Activated effector memory CD4-positive, alpha-beta T cell treated with anti-CD3 and anti-CD28 coated beads, Interleukin-2, amount 50 U/mL, for 16 hours (primary cell): ENCODE results near the gene COLEC12.

Experiments
- DNase-seq: peaks from one replicate; pipeline ENCODE4 v3.0.0-alpha.2; 2020

The COLEC12 gene

DNA sequence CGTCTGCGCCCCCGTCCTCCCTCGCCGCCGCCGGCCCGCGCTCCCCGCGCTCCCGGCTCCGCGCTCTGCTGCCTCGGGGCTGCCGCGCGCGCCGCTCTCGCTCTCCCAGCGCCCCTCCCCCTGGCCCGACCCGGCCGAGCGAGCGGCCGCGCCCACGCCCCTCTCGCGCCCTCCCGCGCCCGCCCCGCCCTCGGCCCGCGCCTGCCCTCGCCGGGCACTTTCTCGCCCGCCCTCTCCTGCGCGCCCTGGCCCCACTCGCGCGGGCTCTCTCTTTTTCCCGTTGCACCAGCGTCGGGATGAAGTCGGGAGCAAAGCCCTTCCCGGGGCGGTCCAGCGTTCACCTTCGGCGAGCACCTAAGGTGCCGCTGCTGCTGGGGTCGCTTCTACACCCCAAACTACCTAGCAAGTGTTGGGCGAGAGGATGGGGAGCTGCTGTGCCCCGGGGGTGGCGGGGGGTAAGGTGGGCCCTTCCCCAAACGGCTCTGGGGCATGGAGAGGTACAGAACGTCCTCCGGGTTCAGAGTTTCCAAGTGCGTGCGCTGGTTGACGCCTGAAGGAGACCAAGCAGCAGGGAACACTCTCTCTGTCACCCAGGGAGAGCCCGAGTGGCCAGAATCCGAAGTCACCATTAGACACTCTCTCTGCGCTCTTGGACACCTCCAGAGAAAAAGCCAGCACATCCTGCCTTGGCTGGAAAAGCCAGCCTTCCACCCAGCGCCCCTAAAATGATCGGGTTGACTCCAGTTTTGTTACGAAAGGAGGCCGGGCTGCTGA, at the start of gene COLEC12:
Gene COLEC12 (minus strand): TSS at position 70 of the 774 bp plus-strand sequence. CDS start 187 bp downstream, outside the sequence.
- no peak for DNase-seq

- DNase-seq, result no peak
These were observed 49.5 kb upstream of the COLEC12 start for GRCh38 chr18:549967-550366.

DNA sequence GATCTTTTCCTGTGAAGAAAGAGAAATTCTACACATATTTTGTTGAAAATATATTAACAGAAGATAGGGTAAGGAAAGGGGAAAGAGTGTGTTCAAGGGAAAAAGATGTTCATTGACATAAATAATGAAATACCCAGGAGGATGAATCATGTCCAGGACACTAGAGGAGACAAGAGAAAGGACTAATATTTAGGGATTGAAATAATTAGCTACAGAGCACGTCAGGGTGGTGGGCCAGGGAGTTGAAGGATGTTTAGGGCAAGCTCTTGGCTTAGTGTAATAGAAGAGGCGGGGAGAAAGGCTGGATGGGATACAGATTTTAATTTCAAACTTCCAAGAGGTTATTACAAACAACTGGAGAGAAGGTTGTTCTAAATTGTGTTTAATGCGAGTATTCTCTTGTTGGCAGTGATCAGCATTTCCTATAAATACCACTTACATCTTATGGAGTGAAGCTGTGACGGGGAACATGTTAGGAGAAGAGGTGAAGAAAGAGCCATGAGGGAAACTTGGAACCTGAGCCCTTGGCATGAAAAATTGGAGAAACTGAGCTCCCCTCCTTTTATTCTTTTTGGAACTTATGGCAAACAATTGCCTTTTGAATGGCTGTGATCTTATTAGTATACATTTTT, 43.1 kb upstream of the COLEC12 start:
- DNase-seq, result no peak

- no peak for DNase-seq
These were observed 33.6 kb upstream of the COLEC12 start for GRCh38 chr18:533995-534601.

DNA sequence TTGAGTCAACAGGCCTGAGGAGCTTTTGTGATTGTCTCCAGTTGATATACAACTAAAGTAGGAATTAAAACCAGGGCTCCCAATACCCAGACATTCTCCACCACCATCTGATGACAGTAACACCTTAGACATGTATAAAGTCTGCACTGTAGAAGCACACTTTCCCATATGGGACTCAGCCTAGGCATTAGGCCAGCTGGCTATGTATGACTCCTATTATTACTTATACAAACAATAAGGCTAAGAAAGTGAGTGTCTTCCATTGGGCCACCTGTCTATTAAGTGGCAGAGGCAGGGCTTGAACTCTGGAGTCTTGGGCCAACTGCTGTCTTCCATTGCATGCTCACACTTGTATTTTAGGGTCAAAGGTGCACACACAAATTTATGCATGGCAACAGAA, 32.1 kb upstream of the COLEC12 start:
- no peak for DNase-seq

- DNase-seq, result no peak
These were observed 31.5 kb upstream of the COLEC12 start for GRCh38 chr18:532018-532417.

DNA sequence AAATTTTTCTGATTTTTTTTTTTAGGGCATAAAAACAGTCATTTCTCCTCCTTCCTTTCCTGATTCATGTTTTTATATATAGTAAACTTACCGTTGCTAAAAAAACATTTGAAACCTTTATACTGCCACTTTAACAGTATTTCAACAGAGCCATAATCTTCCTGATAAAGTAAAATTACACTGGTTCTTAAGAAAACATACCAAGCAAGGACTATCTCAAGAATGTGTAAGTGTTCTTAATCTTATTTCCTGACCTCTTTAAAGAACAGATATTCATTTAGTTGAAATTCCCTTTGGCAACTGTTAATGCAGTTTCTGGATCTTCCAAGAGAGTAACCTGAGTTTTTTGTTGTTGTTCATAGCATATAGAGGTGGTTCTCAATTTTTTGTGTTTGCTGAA, 26.6 kb upstream of the COLEC12 start:
- no peak for DNase-seq

DNA sequence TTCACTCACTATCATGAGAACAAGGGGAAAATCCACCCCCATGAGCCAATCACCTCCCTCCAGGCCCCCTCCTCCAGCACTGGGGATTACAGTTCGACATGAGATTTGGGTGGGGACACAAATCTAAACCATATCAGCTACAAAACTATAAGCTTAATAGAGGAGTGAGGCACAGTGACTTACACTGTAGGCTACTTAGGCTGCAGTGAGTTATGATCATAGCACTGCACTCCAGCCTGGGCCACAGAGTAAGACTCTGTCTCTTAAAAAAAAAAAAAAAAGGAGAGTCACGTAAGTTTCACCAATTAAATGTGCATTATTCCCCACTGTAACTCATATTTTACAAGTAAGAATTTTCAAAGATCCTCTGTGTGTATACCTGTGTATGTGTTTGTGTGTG, 26.2 kb upstream of the COLEC12 start:
- no peak for DNase-seq

- no peak for DNase-seq
These were observed 24.7 kb upstream of the COLEC12 start for GRCh38 chr18:525036-525797.

GRCh38 chr18:524466-524865, 24.0 kb upstream of the COLEC12 start:
- DNase-seq, result no peak

DNA sequence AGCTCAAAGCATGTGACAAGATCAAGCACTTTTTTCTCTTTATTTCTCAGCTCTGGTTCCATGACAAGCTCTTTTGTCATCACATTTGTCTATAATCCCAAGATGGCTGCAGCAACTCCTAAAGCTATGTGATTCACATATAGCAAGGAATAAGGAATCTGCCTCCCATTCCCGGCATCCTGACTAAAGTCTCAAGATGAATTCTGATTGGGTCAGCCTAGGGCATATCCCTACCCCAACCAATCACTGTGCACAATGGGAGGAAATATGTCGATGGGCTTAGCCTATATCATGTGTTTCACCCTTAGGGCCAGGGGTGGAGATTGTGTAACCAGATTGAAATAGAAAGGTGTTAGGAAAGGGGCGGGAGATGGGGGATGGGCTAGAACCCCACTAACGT, 23.1 kb upstream of the COLEC12 start:
- no peak for DNase-seq

GRCh38 chr18:519019-519879, 18.7 kb upstream of the COLEC12 start:
- no peak for DNase-seq

DNA sequence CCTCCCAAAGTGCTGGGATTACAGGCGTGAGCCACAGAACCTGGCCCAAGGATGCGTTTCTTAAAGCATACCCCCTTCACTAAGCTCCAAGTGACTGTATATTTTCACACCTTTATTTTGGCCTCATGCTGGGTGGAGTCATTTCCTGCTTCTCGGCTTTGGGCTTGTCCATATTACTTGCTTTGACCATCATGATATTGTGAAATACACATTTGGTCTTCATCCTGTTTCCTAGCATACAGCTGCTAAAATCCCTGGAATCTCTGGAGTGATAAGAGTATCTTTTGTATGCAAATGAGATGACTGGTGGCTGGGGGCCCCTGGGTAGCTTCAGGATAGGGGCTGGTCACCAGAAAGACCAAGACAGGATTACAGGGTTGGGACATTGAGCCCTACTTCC, 17.6 kb upstream of the COLEC12 start:
- no peak for DNase-seq

DNA sequence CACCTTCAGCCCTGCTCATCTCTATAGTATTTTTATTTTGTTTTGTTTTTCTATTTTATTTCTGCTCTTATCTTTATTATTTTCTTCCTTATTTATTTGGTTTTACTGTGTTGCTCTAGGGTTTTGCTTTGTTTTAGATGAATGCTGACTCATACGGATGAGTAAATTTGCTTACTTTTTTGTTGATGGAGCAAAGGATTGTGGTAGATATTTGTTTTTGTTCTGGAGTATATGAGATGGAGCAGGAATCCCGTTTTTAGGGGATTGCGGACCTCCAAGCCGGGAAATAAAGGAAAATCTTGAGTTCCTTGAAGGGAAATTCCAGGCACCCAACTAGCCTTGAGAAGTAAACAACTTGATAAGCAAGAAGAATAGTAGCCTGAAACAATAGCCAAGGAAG, 15.3 kb upstream of the COLEC12 start:
- DNase-seq, result no peak

- DNase-seq, result no peak
These were observed 14.8 kb upstream of the COLEC12 start for GRCh38 chr18:515156-515815.

DNA sequence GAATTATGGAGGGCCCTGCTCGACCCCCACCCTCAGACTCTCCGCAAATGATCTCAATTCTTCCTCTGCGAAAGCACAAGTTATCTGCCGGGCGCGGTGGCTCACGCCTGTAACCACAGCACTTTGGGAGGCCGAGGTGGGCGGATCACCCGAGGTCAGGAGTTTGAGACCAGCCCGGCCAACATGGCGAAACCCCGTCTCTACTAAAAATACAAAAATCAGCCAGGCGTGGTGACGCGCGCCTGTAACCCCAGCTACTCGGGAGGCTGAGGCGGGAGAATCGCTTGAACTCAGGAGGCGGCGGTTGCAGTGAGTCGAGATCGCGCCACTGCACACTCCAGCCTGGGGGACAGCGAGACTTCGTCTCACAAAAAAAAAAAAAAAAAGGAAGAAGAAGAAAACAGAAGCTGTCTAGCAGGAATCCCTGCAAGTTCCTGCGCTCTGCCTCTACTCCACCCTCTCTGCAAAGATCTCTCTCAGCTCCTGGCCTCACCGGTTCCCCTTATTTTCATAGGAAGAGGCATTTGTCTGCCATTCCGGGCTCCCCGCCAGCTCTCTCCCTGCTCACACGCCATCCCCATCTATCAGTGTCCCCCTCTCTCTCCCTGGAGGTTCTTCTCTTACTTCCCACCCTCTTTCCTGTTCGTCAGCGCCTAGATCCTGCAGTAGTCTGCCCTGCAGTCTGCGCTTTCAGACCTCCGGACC, 13.5 kb upstream of the COLEC12 start:
- no peak for DNase-seq

GRCh38 chr18:512957-513356, 12.5 kb upstream of the COLEC12 start:
- DNase-seq, result no peak

- DNase-seq, result no peak
These were observed 8.3 kb upstream of the COLEC12 start for GRCh38 chr18:508835-509234.

DNA sequence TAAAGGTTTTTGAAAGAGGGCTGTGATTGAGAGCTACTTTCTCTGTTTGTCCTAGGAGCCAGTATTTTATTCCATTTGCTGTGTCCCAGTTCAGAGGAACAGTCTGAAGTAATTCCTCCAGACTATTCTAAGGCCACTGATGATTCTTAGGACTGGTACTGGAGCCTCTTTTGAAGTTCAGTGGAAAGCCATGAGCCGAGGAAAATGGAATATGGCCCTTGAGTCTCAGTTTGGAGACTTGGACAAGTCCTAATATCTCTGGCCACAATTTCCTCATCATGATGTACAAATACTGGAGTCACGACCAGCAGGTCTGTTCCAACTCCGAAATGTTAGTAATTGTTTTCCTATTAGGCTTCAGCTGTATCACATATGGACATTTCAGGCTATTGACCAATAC, 7.1 kb upstream of the COLEC12 start:
- no peak for DNase-seq

GRCh38 chr18:506801-507200, 6.3 kb upstream of the COLEC12 start:
- no peak for DNase-seq

GRCh38 chr18:506264-506663, 5.8 kb upstream of the COLEC12 start:
- DNase-seq, result no peak
